ENCODE results near the gene LRRC75A. TPM values are rescaled to one million over a fixed set of nuclear protein-coding genes. Genes with fewer than 3 reads are reported as not detected.
A peak's percentile ranks its signal among the peaks of the same experiment; 100 is the strongest.

LRRC75A gene
- total RNA-seq, 1 donor from 2014 or later: 2.9 TPM

GRCh38 chr17:16438557-16439302 lies 53.3 kb downstream of the LRRC75A start:
- H3K9me3 Mint-ChIP-seq: no peaks in the 10 kb centered on the region
- peak; percentile 98 for DNase-seq (ENCODE audit: extremely low spot score, unreplicated experiment)
- H3K27me3 Mint-ChIP-seq: no peaks in the 10 kb centered on the region
- peak overlapping the region; percentile 93 for H3K27ac Mint-ChIP-seq
- peak overlapping the region; percentile 100 for H3K4me3 Mint-ChIP-seq
- peaks cover 35% of the 10 kb centered on the region for H3K4me1 Mint-ChIP-seq (ENCODE audit: unreplicated experiment)
- H3K36me3 Mint-ChIP-seq: peaks cover 36% of the 10 kb centered on the region
- no peak for TF ChIP-seq CTCF (conservative IDR thresholded peaks at IDR 0.05)

GRCh38 chr17:16438173-16438556 lies 53.8 kb downstream of the LRRC75A start:
- Mint-ChIP-seq H3K27ac (peak overlapping the region; percentile 93), H3K4me1 (ENCODE audit: unreplicated experiment) (peaks cover 35% of the 10 kb centered on the region), H3K36me3 (peaks cover 35% of the 10 kb centered on the region), H3K9me3 (no peaks in the 10 kb centered on the region), H3K27me3 (no peaks in the 10 kb centered on the region), H3K4me3 (peak overlapping the region; percentile 100)
- no peak for TF ChIP-seq CTCF (conservative IDR thresholded peaks at IDR 0.05)
- no peak for DNase-seq (ENCODE audit: extremely low spot score, unreplicated experiment)

- TF ChIP-seq CTCF (conservative IDR thresholded peaks at IDR 0.05): no peak
- Mint-ChIP-seq H3K36me3 (peaks cover 26% of the 10 kb centered on the region), H3K4me1 (ENCODE audit: unreplicated experiment) (peaks cover 28% of the 10 kb centered on the region), H3K27ac (peak overlapping the region; percentile 74), H3K9me3 (no peaks in the 10 kb centered on the region), H3K27me3 (no peaks in the 10 kb centered on the region), H3K4me3 (peak overlapping the region; percentile 51)
- no peak for DNase-seq (ENCODE audit: extremely low spot score, unreplicated experiment)
Measured at GRCh38 chr17:16437083-16437482, 54.9 kb downstream of the LRRC75A start.

- H3K9me3 Mint-ChIP-seq: no peaks in the 10 kb centered on the region
- H3K4me1 Mint-ChIP-seq (ENCODE audit: unreplicated experiment): peaks cover 22% of the 10 kb centered on the region
- H3K27ac Mint-ChIP-seq: peak overlapping the region; percentile 45
- no peak for DNase-seq (ENCODE audit: extremely low spot score, unreplicated experiment)
- no peak overlapping the region for H3K4me3 Mint-ChIP-seq
- H3K36me3 Mint-ChIP-seq: peaks cover 21% of the 10 kb centered on the region
- no peak for TF ChIP-seq CTCF (conservative IDR thresholded peaks at IDR 0.05)
- no peaks in the 10 kb centered on the region for H3K27me3 Mint-ChIP-seq
Measured at GRCh38 chr17:16435925-16436886, 55.8 kb downstream of the LRRC75A start.

- Mint-ChIP-seq H3K4me1 (ENCODE audit: unreplicated experiment) (peaks cover 13% of the 10 kb centered on the region), H3K9me3 (no peaks in the 10 kb centered on the region), H3K36me3 (peaks cover 7% of the 10 kb centered on the region), H3K27me3 (no peaks in the 10 kb centered on the region), H3K27ac (no peak overlapping the region), H3K4me3 (no peak overlapping the region)
- no peak for TF ChIP-seq CTCF (conservative IDR thresholded peaks at IDR 0.05)
- no peak for DNase-seq (ENCODE audit: extremely low spot score, unreplicated experiment)
Measured at GRCh38 chr17:16434662-16435061, 57.3 kb downstream of the LRRC75A start.

Data from type B pancreatic cell (in vitro differentiated cells).